Activated naive CD4-positive, alpha-beta T cell treated with anti-CD3 and anti-CD28 coated beads, Interleukin-2, amount 10 ng/mL, durations not matched to agents 7 days and 5 days (primary cell): ENCODE measurements around the gene ZNF619.
A peak's percentile ranks its signal among the peaks of the same experiment; 100 is the strongest.

Experiments used
- CTCF ChIA-PET: fragments of 350-600 bp; sonication (Branson Sonifier 250); formaldehyde crosslinking; loops from one replicate; lab custom pipeline; 2021; ENCODE audit warnings: antibody characterized with exemption; lab: Charles Lee
- DNase-seq: peaks from one replicate; pipeline ENCODE4 v3.0.0-alpha.2; 2020
- H3K27ac Mint-ChIP-seq: one replicate; pipeline ENCODE4 v1.8.0; 2021; ENCODE audit warnings: mild to moderate bottlenecking, moderate library complexity, mixed read lengths
- H3K27me3 Mint-ChIP-seq: one replicate; pipeline ENCODE4 v1.8.0; 2021; ENCODE audit warnings: mild to moderate bottlenecking, mixed read lengths
- H3K36me3 Mint-ChIP-seq: one replicate; pipeline ENCODE4 v1.8.0; 2021; ENCODE audit warnings: mixed read lengths
- H3K4me1 Mint-ChIP-seq: one replicate; pipeline ENCODE4 v1.8.0; 2021; ENCODE audit warnings: mixed read lengths
- H3K4me3 Mint-ChIP-seq: one replicate; pipeline ENCODE4 v1.8.0; 2021; ENCODE audit warnings: mild to moderate bottlenecking, moderate library complexity, mixed read lengths
- H3K9me3 Mint-ChIP-seq: one replicate; pipeline ENCODE4 v1.8.0; 2021; ENCODE audit warnings: mixed read lengths

ZNF619 gene

GRCh38 chr3:40494698-40495097 lies 17.8 kb downstream of the ZNF619 start:
- Mint-ChIP-seq H3K4me3 (no peak overlapping the region), H3K27ac (no peak overlapping the region), H3K4me1 (no peaks in the 10 kb centered on the region), H3K36me3 (peaks cover 4% of the 10 kb centered on the region), H3K9me3 (peaks cover 4% of the 10 kb centered on the region), H3K27me3 (peaks cover 3% of the 10 kb centered on the region)
- CTCF ChIA-PET = interaction anchor here (0.6 to 2.5 kb wide), 2 partner anchors 11 to 1715 kb away, joined by 3 to 7 read pairs; partner anchors contain the start of gene ZNF620
- DNase-seq = no peak

GRCh38 chr3:40497288-40497687 lies 20.4 kb downstream of the ZNF619 start:
- H3K27ac Mint-ChIP-seq = no peak overlapping the region
- H3K4me1 Mint-ChIP-seq = no peaks in the 10 kb centered on the region
- DNase-seq = no peak
- no peaks in the 10 kb centered on the region for H3K9me3 Mint-ChIP-seq
- no peaks in the 10 kb centered on the region for H3K36me3 Mint-ChIP-seq
- peaks cover 3% of the 10 kb centered on the region for H3K27me3 Mint-ChIP-seq
- H3K4me3 Mint-ChIP-seq = no peak overlapping the region
- CTCF ChIA-PET = interaction anchor here (1.4 kb wide), 1 partner anchor 11 kb away, joined by 4 read pairs; no protein-coding TSS in a partner anchor

- peaks cover 5% of the 10 kb centered on the region for H3K27me3 Mint-ChIP-seq
- peaks cover 3% of the 10 kb centered on the region for H3K4me1 Mint-ChIP-seq
- H3K4me3 Mint-ChIP-seq = no peak overlapping the region
- DNase-seq = no peak
- H3K9me3 Mint-ChIP-seq = no peaks in the 10 kb centered on the region
- no peak overlapping the region for H3K27ac Mint-ChIP-seq
- CTCF ChIA-PET = no interaction called here
- no peaks in the 10 kb centered on the region for H3K36me3 Mint-ChIP-seq
Observed at GRCh38 chr3:40499952-40500351, 23.0 kb downstream of the ZNF619 start.

GRCh38 chr3:40502034-40502433 lies 25.1 kb downstream of the ZNF619 start:
- CTCF ChIA-PET = no interaction called here
- Mint-ChIP-seq H3K9me3 (no peaks in the 10 kb centered on the region), H3K36me3 (no peaks in the 10 kb centered on the region), H3K4me1 (peaks cover 23% of the 10 kb centered on the region), H3K27me3 (peaks cover 13% of the 10 kb centered on the region), H3K4me3 (no peak overlapping the region), H3K27ac (no peak overlapping the region)
- DNase-seq = no peak

- Mint-ChIP-seq H3K9me3 (no peaks in the 10 kb centered on the region), H3K36me3 (peaks cover 12% of the 10 kb centered on the region), H3K4me3 (peak overlapping the region; percentile 95), H3K27ac (no peak overlapping the region), H3K4me1 (peaks cover 25% of the 10 kb centered on the region), H3K27me3 (peaks cover 13% of the 10 kb centered on the region)
- CTCF ChIA-PET = interaction anchor here (0.8 to 2.7 kb wide), 4 partner anchors 10 to 26 kb away, joined by 3 to 7 read pairs (median 4); no protein-coding TSS in a partner anchor
- DNase-seq = no peak
Observed at GRCh38 chr3:40504636-40505430, 27.9 kb downstream of the ZNF619 start.

- H3K27ac Mint-ChIP-seq = peak within 1 kb of the TSS; percentile 79
- H3K27me3 Mint-ChIP-seq = peaks cover 13% of the 10 kb centered on the region
- H3K4me3 Mint-ChIP-seq = peak within 1 kb of the TSS; percentile 95
- H3K9me3 Mint-ChIP-seq = no peaks in the 10 kb centered on the region
- peaks cover 17% of the 10 kb centered on the region for H3K36me3 Mint-ChIP-seq
- peaks cover 25% of the 10 kb centered on the region for H3K4me1 Mint-ChIP-seq
- peak; percentile 59 for DNase-seq
- CTCF ChIA-PET = interaction anchor here (0.8 to 2.7 kb wide), 7 partner anchors 11 to 75 kb away, joined by 3 to 7 read pairs (median 4); no protein-coding TSS in a partner anchor
Observed at GRCh38 chr3:40505599-40506462, 28.9 kb downstream of the ZNF619 start, which contains the start of gene ZNF620. Gene ZNF620 (plus strand): TSS chr3:40506039. CDS start chr3:40506353, 314 bp downstream.

GRCh38 chr3:40511031-40511718 lies 34.3 kb downstream of the ZNF619 start:
- Mint-ChIP-seq H3K27me3 (peaks cover under 1% of the 10 kb centered on the region), H3K9me3 (no peaks in the 10 kb centered on the region), H3K4me3 (no peak overlapping the region), H3K4me1 (peaks cover 10% of the 10 kb centered on the region), H3K36me3 (peaks cover 33% of the 10 kb centered on the region), H3K27ac (no peak overlapping the region)
- CTCF ChIA-PET = no interaction called here
- DNase-seq = no peak

- CTCF ChIA-PET = no interaction called here
- no peaks in the 10 kb centered on the region for H3K9me3 Mint-ChIP-seq
Observed at GRCh38 chr3:40516201-40516600, 39.3 kb downstream of the ZNF619 start.

GRCh38 chr3:40518067-40518466 lies 41.1 kb downstream of the ZNF619 start:
- Mint-ChIP-seq H3K36me3 (peaks cover 20% of the 10 kb centered on the region), H3K27me3 (no peaks in the 10 kb centered on the region), H3K27ac (no peak overlapping the region), H3K9me3 (no peaks in the 10 kb centered on the region), H3K4me1 (peaks cover under 1% of the 10 kb centered on the region), H3K4me3 (no peak overlapping the region)
- CTCF ChIA-PET = interaction anchor here (0.7 kb wide), 1 partner anchor 17 kb away, joined by 3 read pairs; no protein-coding TSS in a partner anchor
- DNase-seq = no peak

More at GRCh38 chr3:40516201-40516600, 39.3 kb downstream of the ZNF619 start:
- H3K27me3 Mint-ChIP-seq = no peaks in the 10 kb centered on the region
- H3K27ac Mint-ChIP-seq = no peak overlapping the region
- H3K4me1 Mint-ChIP-seq = no peaks in the 10 kb centered on the region
- no peak overlapping the region for H3K4me3 Mint-ChIP-seq
- H3K36me3 Mint-ChIP-seq = peaks cover 19% of the 10 kb centered on the region
- no peak for DNase-seq

GRCh38 chr3:40518848-40519247 lies 41.9 kb downstream of the ZNF619 start:
- no peaks in the 10 kb centered on the region for H3K9me3 Mint-ChIP-seq
- H3K36me3 Mint-ChIP-seq = peaks cover 20% of the 10 kb centered on the region
- H3K4me1 Mint-ChIP-seq = peaks cover 5% of the 10 kb centered on the region
- H3K27me3 Mint-ChIP-seq = no peaks in the 10 kb centered on the region
- no peak overlapping the region for H3K27ac Mint-ChIP-seq
- CTCF ChIA-PET = no interaction called here
- DNase-seq = no peak
- H3K4me3 Mint-ChIP-seq = no peak overlapping the region

GRCh38 chr3:40521254-40521653 lies 44.3 kb downstream of the ZNF619 start:
- CTCF ChIA-PET = no interaction called here
- H3K27ac Mint-ChIP-seq = no peak overlapping the region

GRCh38 chr3:40523781-40524180 lies 46.9 kb downstream of the ZNF619 start:
- Mint-ChIP-seq H3K4me1 (peaks cover 34% of the 10 kb centered on the region), H3K4me3 (peak overlapping the region; percentile 88), H3K9me3 (no peaks in the 10 kb centered on the region), H3K27me3 (no peaks in the 10 kb centered on the region), H3K27ac (peak overlapping the region; percentile 92), H3K36me3 (peaks cover 26% of the 10 kb centered on the region)
- no peak for DNase-seq
- CTCF ChIA-PET = interaction anchor here (0.6 kb wide), 1 partner anchor 25 kb away, joined by 3 read pairs; no protein-coding TSS in a partner anchor

More at GRCh38 chr3:40521254-40521653, 44.3 kb downstream of the ZNF619 start:
- no peak for DNase-seq
- Mint-ChIP-seq H3K4me3 (no peak overlapping the region), H3K4me1 (peaks cover 22% of the 10 kb centered on the region), H3K36me3 (peaks cover 8% of the 10 kb centered on the region), H3K27me3 (no peaks in the 10 kb centered on the region), H3K9me3 (no peaks in the 10 kb centered on the region)

GRCh38 chr3:40524222-40524567 lies 47.3 kb downstream of the ZNF619 start:
- Mint-ChIP-seq H3K27ac (peak overlapping the region; percentile 92), H3K36me3 (peaks cover 30% of the 10 kb centered on the region), H3K27me3 (no peaks in the 10 kb centered on the region), H3K4me1 (peaks cover 34% of the 10 kb centered on the region), H3K9me3 (no peaks in the 10 kb centered on the region), H3K4me3 (peak overlapping the region; percentile 88)
- CTCF ChIA-PET = interaction anchor here (0.6 kb wide), 1 partner anchor 25 kb away, joined by 3 read pairs; no protein-coding TSS in a partner anchor
- DNase-seq = no peak
